Stimulated activated naive CD8-positive, alpha-beta T cell treated with anti-CD3 and anti-CD28 coated beads, Interleukin-15, amount 100 ng/mL, for 72 hours (primary cell): ENCODE measurements around the gene NPR1.
A peak's percentile ranks its signal among the peaks of the same experiment; 100 is the strongest.
"Not testable (repeated sequence)": the region's sequence is repeated elsewhere in the genome, so short reads cannot be mapped to it uniquely, and the experiment has no call there.

Experiments used
- ATAC-seq: fragments of 150-1000 bp; cut with Tn5 transposase; 2 replicates; pipeline ENCODE4 v1.10.0; 2021; ENCODE audit warnings: mild to moderate bottlenecking, moderate library complexity
- DNase-seq, 2 donors: peaks; one replicate each; pipeline ENCODE4 v3.0.0; 2021 to 2022
- H3K27ac Mint-ChIP-seq, 2 donors: one replicate each; pipeline ENCODE4 v1.8.0; 2022; ENCODE audit warnings: mild to moderate bottlenecking in 2 of 2, mixed read lengths in 2 of 2, moderate library complexity in 2 of 2
- H3K27me3 Mint-ChIP-seq: one replicate; pipeline ENCODE4 v1.8.0; 2022; ENCODE audit warnings: mixed read lengths
- H3K4me1 Mint-ChIP-seq: one replicate; pipeline ENCODE4 v1.8.0; 2022; ENCODE audit warnings: mild to moderate bottlenecking, mixed read lengths
- H3K4me3 Mint-ChIP-seq, 2 donors: one replicate each; pipeline ENCODE4 v1.8.0; 2022; ENCODE audit warnings: mild to moderate bottlenecking in 2 of 2, mixed read lengths in 2 of 2, moderate library complexity in 1 of 2
- H3K9me3 Mint-ChIP-seq, 2 donors: one replicate each; pipeline ENCODE4 v1.8.0; 2022; ENCODE audit warnings: mixed read lengths in 2 of 2

The NPR1 gene

GRCh38 chr1:153724634-153725033 lies 46.1 kb downstream of the NPR1 start:
- DNase-seq, ATAC-seq, H3K4me3 Mint-ChIP-seq, H3K27me3 Mint-ChIP-seq, H3K9me3 Mint-ChIP-seq, H3K27ac Mint-ChIP-seq: not testable (repeated sequence)
- H3K4me1 Mint-ChIP-seq: peaks cover 13% of the 10 kb centered on the region

GRCh38 chr1:153727463-153728304 lies 49.2 kb downstream of the NPR1 start, which contains the start of gene INTS3:
INTS3 (plus strand) TSS chr1:153728050; CDS start chr1:153728635, 585 bp downstream.
- Mint-ChIP-seq H3K27me3 (no peaks in the 10 kb centered on the region), H3K9me3 (no peaks in the 10 kb centered on the region), H3K4me1 (peaks cover 31% of the 10 kb centered on the region), H3K27ac (peak within 1 kb of the TSS; percentile 97), H3K4me3 (peak within 1 kb of the TSS; percentile 86 to 99)
- ATAC-seq (peak; percentile 99), DNase-seq (peak; percentile 98 to 100)

- Mint-ChIP-seq H3K4me1 (peaks cover 31% of the 10 kb centered on the region), H3K9me3 (no peaks in the 10 kb centered on the region), H3K4me3 (peak overlapping the region; percentile 86 to 99), H3K27ac (peak overlapping the region; percentile 97), H3K27me3 (no peaks in the 10 kb centered on the region)
- DNase-seq (peak; percentile 33 to 40), ATAC-seq (peak; percentile 11)
Observed at GRCh38 chr1:153728305-153729066, 50.0 kb downstream of the NPR1 start.

DNA sequence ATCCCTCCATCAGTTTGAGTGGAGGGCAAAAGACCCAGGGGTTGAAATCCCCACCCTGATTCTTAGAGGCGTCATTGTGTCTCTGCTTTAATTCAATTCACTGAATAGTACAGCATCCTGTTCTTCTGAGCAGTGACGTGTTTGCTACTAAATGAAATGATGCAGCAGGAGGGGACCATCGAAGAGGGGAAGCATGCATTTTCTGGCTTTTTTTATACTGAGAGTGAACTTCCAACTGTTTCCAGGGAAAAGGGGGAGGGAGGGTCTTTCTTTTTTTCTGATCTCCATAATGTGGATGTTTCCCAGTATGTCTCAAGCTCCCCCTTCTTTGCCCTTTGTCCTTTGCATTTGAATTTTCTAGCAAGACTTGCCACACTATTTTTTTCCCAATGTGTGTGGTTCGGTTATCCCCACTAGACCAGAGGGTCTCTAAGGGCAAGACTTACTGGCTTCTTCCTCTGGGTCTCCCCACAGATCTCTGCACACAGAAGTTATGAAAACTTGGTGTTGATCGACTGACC lies 52.0 kb downstream of the NPR1 start:
- ATAC-seq: no peak
- peak overlapping the region in 1 of 2 donors; percentile 44 for H3K4me3 Mint-ChIP-seq
- H3K4me1 Mint-ChIP-seq: peaks cover 49% of the 10 kb centered on the region
- no peak for DNase-seq
- H3K9me3 Mint-ChIP-seq: no peaks in the 10 kb centered on the region
- H3K27ac Mint-ChIP-seq: peak overlapping the region in 1 of 2 donors; percentile 42
- no peaks in the 10 kb centered on the region for H3K27me3 Mint-ChIP-seq

GRCh38 chr1:153733970-153734369 lies 55.5 kb downstream of the NPR1 start:
- no peak for ATAC-seq
- DNase-seq: no peak
- H3K27ac Mint-ChIP-seq: no peak overlapping the region

DNA sequence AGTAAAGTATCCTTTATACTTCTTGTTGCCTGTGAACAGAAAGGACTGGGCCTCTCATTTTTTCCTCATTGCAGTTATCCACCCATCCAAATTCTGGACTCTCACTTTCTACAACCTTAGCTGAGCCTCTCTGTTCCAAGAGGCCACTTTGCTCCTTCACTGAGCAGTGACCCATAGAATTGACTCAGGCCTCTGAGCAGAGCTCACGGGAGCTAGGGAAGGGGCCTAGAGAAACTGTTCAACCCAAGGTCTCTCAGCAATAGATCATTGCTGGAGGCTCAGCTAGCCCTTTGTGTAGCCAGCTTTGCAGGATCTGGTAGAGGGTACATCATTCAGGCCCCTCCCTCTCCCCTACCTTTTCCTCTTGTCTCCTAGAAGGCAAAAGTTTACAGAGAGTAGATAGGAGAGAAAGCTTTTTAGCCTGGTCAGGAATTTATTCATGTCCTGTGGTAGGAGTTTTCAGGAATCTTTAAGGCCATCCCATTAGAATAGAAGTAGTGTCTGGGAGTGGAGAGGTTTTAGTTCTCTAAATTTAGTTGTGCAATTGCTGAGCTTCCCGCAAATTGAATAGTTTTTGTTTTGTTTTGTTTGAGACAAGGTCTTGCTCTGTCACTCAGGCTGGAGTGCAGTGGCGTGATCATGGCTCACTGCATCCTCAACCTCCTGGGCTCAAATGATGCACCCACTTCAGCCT lies 56.1 kb downstream of the NPR1 start:
- peaks cover 40% of the 10 kb centered on the region for H3K4me1 Mint-ChIP-seq

More at GRCh38 chr1:153733970-153734369, 55.5 kb downstream of the NPR1 start:
- H3K4me3 Mint-ChIP-seq: no peak overlapping the region
- H3K4me1 Mint-ChIP-seq: peaks cover 46% of the 10 kb centered on the region
- H3K9me3 Mint-ChIP-seq: no peaks in the 10 kb centered on the region
- no peaks in the 10 kb centered on the region for H3K27me3 Mint-ChIP-seq

DNA sequence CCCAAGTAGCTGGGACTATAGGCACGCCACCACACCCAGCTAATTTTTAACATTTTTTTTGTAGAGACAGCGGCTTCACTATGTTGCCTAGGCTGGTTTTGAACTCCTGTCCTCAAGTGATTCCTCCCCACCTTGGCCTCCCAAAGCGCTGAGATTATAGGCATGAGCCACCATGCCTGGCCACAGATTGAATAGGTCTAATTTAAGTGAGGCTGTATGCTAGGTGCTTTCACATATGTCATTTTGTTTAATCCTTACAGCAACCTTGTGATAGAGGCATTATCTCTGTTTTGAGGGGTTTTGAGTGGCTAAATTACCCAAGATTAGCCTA lies 56.6 kb downstream of the NPR1 start:
- Mint-ChIP-seq H3K9me3 (no peaks in the 10 kb centered on the region), H3K27ac (no peak overlapping the region), H3K4me3 (no peak overlapping the region), H3K4me1 (peaks cover 35% of the 10 kb centered on the region), H3K27me3 (no peaks in the 10 kb centered on the region)
- ATAC-seq (no peak), DNase-seq (no peak)

More for the DNA sequence above, 56.1 kb downstream of the NPR1 start:
- no peak for DNase-seq
- ATAC-seq: no peak
- Mint-ChIP-seq H3K27ac (peak overlapping the region in 1 of 2 donors; percentile 57), H3K4me3 (no peak overlapping the region), H3K27me3 (no peaks in the 10 kb centered on the region), H3K9me3 (no peaks in the 10 kb centered on the region)

DNA sequence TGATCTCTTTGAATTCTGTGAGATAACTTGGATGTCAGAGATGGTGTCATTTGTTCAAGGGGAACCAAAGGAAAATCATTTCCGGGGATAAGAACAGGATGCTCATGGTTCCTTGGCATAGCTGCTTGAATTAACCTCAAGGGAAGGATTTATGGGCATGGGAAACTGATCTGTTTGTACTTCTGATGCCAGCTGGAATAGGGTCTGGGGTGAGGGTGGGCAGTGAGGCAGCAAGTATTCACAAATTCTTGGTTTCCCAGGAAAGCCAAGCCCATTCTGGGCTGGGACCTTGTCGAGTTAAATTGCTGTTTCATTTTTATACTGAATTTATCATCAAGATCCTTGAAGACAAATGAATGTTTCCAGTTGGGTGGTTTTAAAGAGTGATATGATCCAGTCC lies 63.5 kb downstream of the NPR1 start:
- H3K4me3 Mint-ChIP-seq: no peak overlapping the region

DNA sequence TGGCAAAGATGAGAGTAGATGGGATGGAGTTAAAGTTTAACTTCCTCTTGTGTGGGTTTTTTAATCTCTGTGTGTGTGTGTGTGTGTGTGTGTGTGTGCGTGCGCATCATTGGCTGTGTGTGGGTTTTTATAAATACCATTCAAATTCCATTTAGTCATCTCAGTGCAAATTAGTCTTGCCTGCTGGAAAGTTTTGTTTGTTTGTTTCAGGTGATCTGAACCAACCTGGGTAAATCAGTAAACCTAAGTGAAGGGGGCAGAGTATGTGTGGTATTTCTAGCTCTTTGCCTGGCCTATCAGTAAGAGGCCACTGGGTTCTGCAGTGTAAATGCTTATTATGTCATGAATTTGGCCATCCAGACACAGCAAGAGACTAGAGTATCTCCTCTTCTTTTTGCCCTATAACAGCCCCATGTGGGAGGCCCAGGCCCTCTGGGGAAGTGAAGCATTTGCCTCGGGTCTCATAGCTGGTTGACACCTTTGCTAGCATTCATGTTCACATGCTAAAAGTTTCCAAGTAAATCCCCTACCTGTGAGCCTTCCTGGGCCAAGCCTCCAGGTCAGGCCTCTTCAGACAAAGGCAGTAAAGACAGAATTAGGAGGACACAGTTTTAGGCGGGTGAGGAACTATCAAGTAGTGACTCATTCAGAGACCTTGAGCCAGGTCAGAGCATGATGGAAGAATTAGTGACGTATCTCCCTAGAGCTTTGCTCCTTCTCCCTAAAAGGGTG lies 64.1 kb downstream of the NPR1 start:
- no peak overlapping the region for H3K27ac Mint-ChIP-seq
- H3K4me3 Mint-ChIP-seq: no peak overlapping the region
- H3K4me1 Mint-ChIP-seq: peaks cover 26% of the 10 kb centered on the region

More for the DNA sequence above, 63.5 kb downstream of the NPR1 start:
- no peaks in the 10 kb centered on the region for H3K27me3 Mint-ChIP-seq
- H3K27ac Mint-ChIP-seq: no peak overlapping the region
- no peaks in the 10 kb centered on the region for H3K9me3 Mint-ChIP-seq
- peaks cover 26% of the 10 kb centered on the region for H3K4me1 Mint-ChIP-seq
- no peak for ATAC-seq
- no peak for DNase-seq

More for the DNA sequence above, 64.1 kb downstream of the NPR1 start:
- Mint-ChIP-seq H3K27me3 (no peaks in the 10 kb centered on the region), H3K9me3 (no peaks in the 10 kb centered on the region)
- ATAC-seq: no peak
- no peak for DNase-seq
